B cell (primary cell): Measurements from ENCODE around the gene PRELID3B. TPM values are rescaled to one million over a fixed set of nuclear protein-coding genes. Genes with fewer than 3 reads are reported as not detected.

Experiments
- ATAC-seq: fragments of 200-7000 bp; cut with Tn5 transposase; one replicate; pipeline ENCODE4 v1.10.0; 2021; ENCODE audit warnings: low read depth, mild to moderate bottlenecking, moderate number of reproducible peaks, moderate library complexity
- CTCF ChIA-PET: fragments of 350-600 bp; sonication (Branson Sonifier 250); formaldehyde crosslinking; loops from one replicate; lab custom pipeline; 2021; ENCODE audit warnings: antibody characterized with exemption, inconsistent platforms; lab: Charles Lee
- POLR2A ChIA-PET: fragments of 350-600 bp; sonication (Branson Sonifier 250); formaldehyde crosslinking; loops from one replicate; lab custom pipeline; 2021; ENCODE audit warnings: antibody characterized with exemption; lab: Charles Lee
- DNase-seq: peaks from one replicate; pipeline ENCODE4 v3.0.0; 2013
- H2AFZ ChIP-seq: 2 replicates; pipeline ENCODE4 v1.6.1; 2012; ENCODE audit warnings: mild to moderate bottlenecking, low read depth, low read length; ENCODE audit not compliant: insufficient read depth, poor library complexity, severe bottlenecking
- H3K27ac ChIP-seq, 2 donors: 1 replicate in 1 of 2; 2 replicates in 1 of 2; pipeline ENCODE4 v1.5.1; 2012 to 2013; ENCODE audit warnings: low read length in 2 of 2, mild to moderate bottlenecking in 2 of 2, moderate library complexity in 1 of 2
- H3K27me3 ChIP-seq, 4 experiments: fragments of 200-600 bp in 1 of 4; sonication (generic) in 1 of 4; replicated peaks in 1 of 4; 1 replicate in 2 of 4; 2 replicates in 2 of 4; pipeline versions ENCODE4 v1.6.1 to v1.7.0; 2013 to 2016; ENCODE audit warnings: low read length in 3 of 4, mild to moderate bottlenecking in 2 of 4, mixed read lengths in 1 of 4, moderate library complexity in 1 of 4; ENCODE audit not compliant: insufficient read depth in 4 of 4, control insufficient read depth in 3 of 4; ENCODE audit errors: control extremely low read depth in 1 of 4
- H3K36me3 ChIP-seq, 2 experiments: replicated peaks in 1 of 2; 1 replicate in 1 of 2; 2 replicates in 1 of 2; pipeline versions ENCODE4 v1.6.1 to v1.7.1; 2013; ENCODE audit warnings: low read length in 1 of 2; ENCODE audit not compliant: insufficient read depth in 2 of 2, control insufficient read depth in 1 of 2; ENCODE audit errors: control extremely low read depth in 1 of 2, extremely low read depth in 1 of 2
- H3K4me1 ChIP-seq, 2 donors: fragments of 200-600 bp in 1 of 2; sonication (generic) in 1 of 2; 1 replicate in 1 of 2; 2 replicates in 1 of 2; pipeline versions ENCODE4 v1.5.1 to v1.6.1; 2013 to 2017; ENCODE audit warnings: low read length in 2 of 2; ENCODE audit not compliant: control insufficient read depth in 2 of 2, insufficient read depth in 2 of 2
- H3K4me2 ChIP-seq: replicated peaks from 2 replicates; pipeline ENCODE3; 2012; ENCODE audit warnings: mild to moderate bottlenecking, low read depth, low read length; ENCODE audit not compliant: poor library complexity, severe bottlenecking
- H3K4me3 ChIP-seq, 5 experiments: fragments of 200-600 bp in 1 of 5; sonication (generic) in 1 of 5; 1 replicate in 3 of 5; 2 replicates in 2 of 5; pipeline versions ENCODE4 v1.5.1 to v1.7.0; 2011 to 2016; ENCODE audit warnings: low read length in 4 of 5, mild to moderate bottlenecking in 4 of 5, low read depth in 2 of 5, control low read depth in 1 of 5, moderate library complexity in 1 of 5; ENCODE audit not compliant: insufficient read depth in 1 of 5; ENCODE audit errors: control extremely low read depth in 1 of 5, extremely low read depth in 1 of 5
- H3K79me2 ChIP-seq: fragments of 200-600 bp; sonication (generic); one replicate; pipeline ENCODE4 v1.6.0; 2016; ENCODE audit warnings: low read length; ENCODE audit not compliant: control insufficient read depth, insufficient read depth
- H3K9ac ChIP-seq: fragments of 200-600 bp; sonication (generic); 2 replicates; pipeline ENCODE4 v1.6.1; 2017; ENCODE audit warnings: mild to moderate bottlenecking, low read length, moderate library complexity
- H3K9me3 ChIP-seq, 3 donors: one replicate each; pipeline versions ENCODE4 v1.6.1 to v1.7.1; 2013; ENCODE audit warnings: low read length in 2 of 3; ENCODE audit not compliant: control insufficient read depth in 2 of 3, insufficient read depth in 1 of 3; ENCODE audit errors: control extremely low read depth in 1 of 3
- H4K20me1 ChIP-seq: 2 replicates; pipeline ENCODE4 v1.6.0; 2012; ENCODE audit warnings: mild to moderate bottlenecking, low read length; ENCODE audit not compliant: insufficient read depth, control insufficient read depth, poor library complexity, severe bottlenecking
- H3K27ac Mint-ChIP-seq: one replicate; pipeline ENCODE4 v1.8.0; 2021; ENCODE audit warnings: mixed read lengths
- H3K27me3 Mint-ChIP-seq: one replicate; pipeline ENCODE4 v1.8.0; 2021; ENCODE audit warnings: mixed read lengths
- H3K4me1 Mint-ChIP-seq: one replicate; pipeline ENCODE4 v1.8.0; 2021; ENCODE audit warnings: mixed read lengths
- H3K4me3 Mint-ChIP-seq: one replicate; pipeline ENCODE4 v1.8.0; 2021; ENCODE audit warnings: mixed read lengths
- H3K9me3 Mint-ChIP-seq: one replicate; pipeline ENCODE4 v1.8.0; 2022; ENCODE audit warnings: mixed read lengths; ENCODE audit not compliant: insufficient read depth
- EZH2 ChIP-seq: IDR thresholded peaks from 2 replicates; pipeline ENCODE4 v1.6.1; 2012; ENCODE audit warnings: borderline replicate concordance, low read depth, mild to moderate bottlenecking, moderate library complexity, low read length; ENCODE audit not compliant: insufficient read depth, poor library complexity, severe bottlenecking
- WGBS: methylation state at CpG from one replicate; pipeline ENCODE4 v1.1.5; 2013; ENCODE audit warnings: missing lambda C conversion rate; ENCODE audit not compliant: insufficient coverage; 5-methylcytosine and 5-hydroxymethylcytosine counted together
- intact Hi-C: fragments of 100-400 bp; cut with micrococcal nuclease; formaldehyde crosslinking; loops from one replicate; pipeline ENCODE4 v1.10.0; 2022
- polyA plus RNA-seq: library from polyadenylated mRNA; depleted of rRNA; stranded (reverse); fragments of >200 nt; gene quantifications from 2 replicates; pipeline ENCODE4 v1.2.3, GENCODE V29; 2012
- total RNA-seq, 2 donors: library from RNA; stranded (reverse); fragments of 120-200 nt in 1 of 2; gene quantifications; 1 replicate in 1 of 2; 2 replicates in 1 of 2; pipeline versions ENCODE4 v1.2.3 to v1.2.4, GENCODE V29; 2013 to 2022
- TF ChIP-seq, protein P1 (sequence below): fragments of 200-600 bp; IDR thresholded peaks from one replicate; pipeline ENCODE4 v1.8.0; 2022; ENCODE audit warnings: antibody characterized with exemption, mild to moderate bottlenecking

PRELID3B gene
- total and polyA plus RNA-seq, 2 donors (not counting 1 experiment from before 2014, with no cell fraction given), result 24.1 to 46.8 TPM

DNA sequence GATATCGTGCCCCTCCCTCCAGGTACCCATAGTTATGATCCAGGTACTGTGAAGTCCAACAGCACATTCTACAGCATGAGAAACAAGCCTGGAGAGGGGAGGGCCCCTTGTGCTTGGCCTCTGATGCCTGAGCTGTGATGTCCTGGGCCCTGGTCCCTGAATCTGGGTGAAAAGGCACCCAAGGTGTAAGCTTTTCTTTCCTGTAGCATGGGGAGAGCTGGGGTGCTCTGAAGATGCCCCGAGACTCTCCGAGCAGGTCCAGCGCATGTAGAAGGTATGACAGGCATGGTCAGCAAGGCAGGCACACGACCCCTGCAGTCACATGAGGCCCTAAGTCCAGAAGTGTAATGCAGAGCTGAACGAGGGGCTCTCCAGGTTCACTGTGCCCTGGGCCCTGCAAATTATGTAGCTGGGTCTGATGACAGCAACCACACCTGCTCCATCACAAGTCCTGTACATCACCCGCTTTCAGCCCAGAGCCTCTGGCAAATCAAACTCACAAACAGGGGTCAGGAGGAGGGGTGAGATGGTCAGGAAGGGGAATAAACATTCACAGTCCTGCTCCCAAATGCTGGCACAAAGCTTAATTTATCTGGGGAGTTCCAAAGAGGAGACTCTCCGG is 33.8 kb downstream of the PRELID3B start:
- peaks cover 0 to 4% of the 10 kb centered on the region in 2 experiments for H3K36me3 ChIP-seq
- DNase-seq, result no peak
- no peak overlapping the region for H2AFZ ChIP-seq
- POLR2A ChIA-PET, result interaction anchor here (0.5 to 1.6 kb wide), 7 partner anchors 9 to 154 kb away, joined by 3 to 22 read pairs (median 3); partner anchors contain the start of genes ATP5F1E and ZNF831
- peak overlapping the region; percentile 99 for H3K27ac Mint-ChIP-seq
- H3K79me2 ChIP-seq, result peaks cover 42% of the 10 kb centered on the region
- TF ChIP-seq EZH2, result no peak
- TF ChIP-seq, protein P1, sequence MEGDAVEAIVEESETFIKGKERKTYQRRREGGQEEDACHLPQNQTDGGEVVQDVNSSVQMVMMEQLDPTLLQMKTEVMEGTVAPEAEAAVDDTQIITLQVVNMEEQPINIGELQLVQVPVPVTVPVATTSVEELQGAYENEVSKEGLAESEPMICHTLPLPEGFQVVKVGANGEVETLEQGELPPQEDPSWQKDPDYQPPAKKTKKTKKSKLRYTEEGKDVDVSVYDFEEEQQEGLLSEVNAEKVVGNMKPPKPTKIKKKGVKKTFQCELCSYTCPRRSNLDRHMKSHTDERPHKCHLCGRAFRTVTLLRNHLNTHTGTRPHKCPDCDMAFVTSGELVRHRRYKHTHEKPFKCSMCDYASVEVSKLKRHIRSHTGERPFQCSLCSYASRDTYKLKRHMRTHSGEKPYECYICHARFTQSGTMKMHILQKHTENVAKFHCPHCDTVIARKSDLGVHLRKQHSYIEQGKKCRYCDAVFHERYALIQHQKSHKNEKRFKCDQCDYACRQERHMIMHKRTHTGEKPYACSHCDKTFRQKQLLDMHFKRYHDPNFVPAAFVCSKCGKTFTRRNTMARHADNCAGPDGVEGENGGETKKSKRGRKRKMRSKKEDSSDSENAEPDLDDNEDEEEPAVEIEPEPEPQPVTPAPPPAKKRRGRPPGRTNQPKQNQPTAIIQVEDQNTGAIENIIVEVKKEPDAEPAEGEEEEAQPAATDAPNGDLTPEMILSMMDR, result no peak
- intact Hi-C loops, result loop anchor here (5.0 to 10.0 kb wide), 3 partner anchors 1324 to 1614 kb away; partner anchors contain the start of gene RBM38
- H3K4me3 Mint-ChIP-seq, result peak overlapping the region; percentile 15
- peaks cover 57% of the 10 kb centered on the region for H3K4me1 Mint-ChIP-seq
- peak overlapping the region; percentile 86 for H3K4me2 ChIP-seq
- WGBS, result 96% methylated on average over 3 of the region's 8 CpGs
- H3K27me3 Mint-ChIP-seq, result no peaks in the 10 kb centered on the region
- H4K20me1 ChIP-seq, result peaks cover 18% of the 10 kb centered on the region
- peaks cover 0 to 6% (median 0%) of the 10 kb centered on the region in 3 donors for H3K9me3 ChIP-seq
- no peak overlapping the region for H3K9ac ChIP-seq
- ATAC-seq, result no peak
- H3K4me3 ChIP-seq, result no peak overlapping the region
- CTCF ChIA-PET, result interaction anchor here (1.0 to 3.3 kb wide), 3 partner anchors 24 to 199 kb away, joined by 5 to 32 read pairs (median 6); partner anchors contain the start of gene ATP5F1E
- peak overlapping the region; percentile 95 to 97 for H3K27ac ChIP-seq
- H3K9me3 Mint-ChIP-seq, result no peaks in the 10 kb centered on the region
- no peaks in the 10 kb centered on the region for H3K27me3 ChIP-seq
- H3K4me1 ChIP-seq, result peaks cover 28 to 48% of the 10 kb centered on the region in 2 donors
